GM19455 (cell line): ENCODE data around the gene UGT2B7.
"Not testable (repeated sequence)": the region's sequence is repeated elsewhere in the genome, so short reads cannot be mapped to it uniquely, and the experiment has no call there.

ENCODE experiments used
- ATAC-seq: cut with Tn5 transposase; IDR thresholded peaks from one replicate; pipeline ENCODE4 v1.9.1; 2021; ENCODE audit not compliant: unreplicated experiment

Gene UGT2B7

DNA sequence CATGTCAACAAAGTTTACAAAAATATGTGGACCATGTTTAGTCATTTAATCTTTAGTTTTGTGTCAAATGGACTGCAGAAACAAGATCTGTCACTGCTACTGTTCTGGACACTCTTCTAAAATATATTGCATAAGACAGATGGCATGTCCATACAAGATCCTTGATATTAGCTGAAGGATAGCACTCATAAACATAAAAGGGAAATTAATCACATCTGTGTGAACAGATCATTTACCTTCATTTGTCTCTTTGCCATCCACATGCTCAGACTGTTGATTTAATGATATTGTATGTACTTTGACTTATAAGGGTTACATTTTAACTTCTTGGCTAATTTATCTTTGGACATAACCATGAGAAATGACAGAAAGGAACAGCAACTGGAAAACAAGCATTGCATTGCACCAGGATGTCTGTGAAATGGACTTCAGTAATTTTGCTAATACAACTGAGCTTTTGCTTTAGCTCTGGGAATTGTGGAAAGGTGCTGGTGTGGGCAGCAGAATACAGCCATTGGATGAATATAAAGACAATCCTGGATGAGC lies at the start of gene UGT2B7:
Gene UGT2B7, plus strand, starts transcription at position 364 of the 546 bp plus-strand sequence. Its CDS starts 47 bp downstream, at position 411.
- no peak for ATAC-seq

DNA sequence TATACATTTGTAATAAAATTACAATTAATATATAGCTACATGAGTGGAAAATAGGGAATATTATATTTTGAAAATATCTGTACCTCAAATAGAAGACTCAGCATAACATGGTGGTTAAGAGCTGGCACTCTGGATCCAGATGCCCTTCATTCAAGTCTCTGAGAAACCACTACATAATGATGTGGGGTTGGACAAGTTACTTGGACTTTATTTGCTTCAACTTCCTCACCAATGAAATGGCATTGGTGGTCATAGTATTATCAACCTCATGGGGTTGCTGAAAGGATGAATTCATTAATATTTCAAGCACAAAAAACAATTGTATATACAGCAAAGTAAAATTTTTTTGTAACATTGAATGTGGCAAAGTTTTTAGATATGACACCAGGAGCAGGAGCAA lies 46.4 kb upstream of the UGT2B7 start:
- ATAC-seq: no peak

DNA sequence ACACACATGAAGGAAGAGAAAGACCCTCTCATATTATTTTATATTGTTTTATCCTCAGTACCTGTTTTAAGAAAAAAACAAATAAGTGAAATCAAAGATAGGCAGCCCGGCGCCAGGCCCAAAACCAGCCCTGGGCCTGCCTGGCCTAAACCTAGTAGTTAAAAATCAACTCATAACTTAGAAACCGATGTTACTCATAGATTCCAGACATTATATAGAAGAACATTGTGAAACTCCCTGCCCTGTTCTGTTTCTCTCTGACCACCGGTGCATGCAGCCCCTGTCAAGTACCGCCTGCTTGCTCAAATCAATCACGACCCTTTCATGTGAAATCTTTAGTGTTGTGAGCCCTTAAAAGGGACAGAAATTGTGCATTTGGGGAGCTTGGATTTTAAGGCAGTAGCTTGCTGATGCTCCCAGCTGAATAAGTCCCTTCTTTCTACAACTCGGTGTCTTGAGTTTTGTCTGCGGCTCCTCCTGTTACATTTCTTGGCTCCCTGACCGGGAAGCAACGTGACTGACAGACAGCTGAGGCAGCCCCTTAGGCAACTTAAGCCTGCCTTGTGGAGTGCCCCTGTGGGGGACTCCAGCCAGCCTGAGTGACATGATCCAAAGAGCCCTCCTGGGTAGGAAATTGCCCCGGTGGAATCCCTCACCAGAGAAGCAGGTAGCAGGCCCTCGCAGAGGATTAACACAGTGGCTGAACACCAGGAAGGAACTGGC lies 45.3 kb upstream of the UGT2B7 start:
- ATAC-seq: not testable (repeated sequence)

DNA sequence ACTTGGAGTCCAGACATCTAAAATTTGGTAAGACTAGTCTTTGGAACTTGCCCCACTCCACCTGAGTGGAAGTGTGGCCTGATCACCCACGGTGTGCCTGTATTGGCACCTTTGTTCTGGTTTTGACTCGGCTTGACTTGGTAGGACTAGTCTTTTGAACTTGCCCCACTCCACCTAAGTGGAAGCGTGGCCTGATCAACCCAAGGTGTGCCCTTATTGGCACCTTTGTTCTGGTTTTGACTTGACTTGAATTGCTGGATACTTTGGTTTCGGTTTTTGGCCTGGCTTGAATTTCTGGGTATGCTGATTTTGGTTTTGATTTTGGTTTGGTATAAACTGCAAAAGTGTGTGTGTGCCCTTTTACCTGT lies 44.7 kb upstream of the UGT2B7 start:
- ATAC-seq: no peak

DNA sequence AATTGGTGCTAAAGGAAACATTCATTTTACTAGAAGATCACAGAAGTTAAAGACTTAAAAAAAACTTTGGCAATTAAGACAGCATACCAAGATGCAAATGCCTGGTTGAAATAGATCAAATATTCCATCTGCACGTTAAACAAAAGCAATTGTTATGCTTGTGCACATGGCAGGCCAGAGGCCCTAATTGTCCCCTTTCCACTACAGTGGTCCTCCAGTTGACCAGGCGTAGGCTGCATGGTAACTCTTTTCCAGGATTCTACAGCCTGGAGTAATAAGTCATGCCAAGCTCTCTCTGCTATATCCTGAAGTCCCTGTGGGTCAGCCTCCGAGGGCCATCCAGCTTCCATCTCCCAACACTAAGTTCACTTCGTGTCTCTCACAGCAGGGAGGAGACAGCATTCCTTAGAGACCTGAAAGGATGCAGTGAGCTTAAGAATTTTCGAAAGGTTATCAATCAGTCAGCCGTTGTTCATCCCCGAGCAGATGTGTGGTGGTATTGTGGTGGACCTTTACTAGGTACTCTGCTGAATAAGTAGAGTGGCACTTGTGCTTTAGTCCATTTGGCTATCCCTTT lies 42.9 kb upstream of the UGT2B7 start:
- not testable (repeated sequence) for ATAC-seq

DNA sequence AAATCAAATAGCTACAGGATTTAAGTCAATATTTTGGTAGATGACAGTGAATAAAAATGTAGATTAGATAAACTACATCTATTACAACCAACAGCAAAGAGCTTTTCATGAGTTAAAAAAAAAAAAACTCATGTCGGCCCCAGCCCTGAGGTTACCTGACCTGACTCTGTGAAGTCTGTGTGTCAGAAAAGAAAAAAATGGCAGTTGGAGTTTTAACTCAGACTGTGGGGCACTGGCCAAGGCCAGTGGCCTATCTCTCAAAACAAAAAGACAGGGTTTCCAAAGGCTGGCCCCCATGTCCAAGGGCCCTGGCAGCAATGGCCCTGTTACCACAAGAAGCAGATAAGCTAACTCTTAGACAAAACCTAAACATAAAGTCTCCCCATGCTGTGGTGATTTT lies 42.2 kb upstream of the UGT2B7 start:
- not testable (repeated sequence) for ATAC-seq

DNA sequence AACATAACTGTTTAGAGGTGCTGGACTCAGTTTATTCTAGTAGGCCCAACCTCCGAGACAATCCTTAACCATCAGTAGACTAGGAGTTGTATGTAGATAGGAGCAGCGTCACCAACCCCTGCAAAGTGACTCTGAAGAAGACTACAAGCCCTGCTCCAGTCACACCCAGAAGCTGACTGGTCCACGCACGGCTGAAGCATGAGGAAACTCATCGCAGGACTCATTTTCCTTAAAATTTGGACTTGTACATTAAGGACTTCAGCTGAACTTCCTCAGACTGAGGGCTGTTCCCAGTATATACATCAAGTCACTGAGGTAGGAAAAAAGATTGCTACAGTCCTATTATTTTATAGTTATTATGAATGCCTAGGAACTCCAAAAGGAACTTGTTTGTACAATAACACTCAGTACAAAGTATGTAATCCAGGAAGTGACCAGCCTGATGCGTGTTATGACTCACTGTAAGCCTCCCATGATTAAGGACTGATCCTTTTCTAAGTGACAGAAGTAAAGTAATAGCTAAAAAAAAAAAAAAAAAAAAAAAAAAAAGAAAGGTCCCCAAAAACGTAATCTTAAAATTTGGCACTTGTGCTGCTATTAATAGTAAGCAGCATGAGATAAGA lies 41.6 kb upstream of the UGT2B7 start:
- ATAC-seq: no peak

DNA sequence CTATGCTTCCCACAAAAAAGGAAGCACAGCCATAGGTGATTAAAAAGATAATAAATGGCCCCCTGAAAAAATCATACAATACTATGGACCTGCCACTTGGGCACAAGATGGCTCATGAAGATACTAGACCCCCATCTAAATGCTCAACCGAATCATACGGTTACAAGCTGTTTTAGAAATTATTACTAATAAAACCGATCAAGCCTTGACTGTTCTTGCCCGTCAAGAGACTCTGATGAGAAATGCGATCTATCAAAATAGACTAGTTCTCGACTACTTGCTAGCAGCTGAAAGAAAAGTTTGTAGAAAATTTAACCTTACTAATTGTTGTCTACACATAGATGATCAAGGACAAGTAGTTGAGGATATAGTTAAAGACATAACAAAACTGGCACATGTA lies 40.1 kb upstream of the UGT2B7 start:
- ATAC-seq: no peak

DNA sequence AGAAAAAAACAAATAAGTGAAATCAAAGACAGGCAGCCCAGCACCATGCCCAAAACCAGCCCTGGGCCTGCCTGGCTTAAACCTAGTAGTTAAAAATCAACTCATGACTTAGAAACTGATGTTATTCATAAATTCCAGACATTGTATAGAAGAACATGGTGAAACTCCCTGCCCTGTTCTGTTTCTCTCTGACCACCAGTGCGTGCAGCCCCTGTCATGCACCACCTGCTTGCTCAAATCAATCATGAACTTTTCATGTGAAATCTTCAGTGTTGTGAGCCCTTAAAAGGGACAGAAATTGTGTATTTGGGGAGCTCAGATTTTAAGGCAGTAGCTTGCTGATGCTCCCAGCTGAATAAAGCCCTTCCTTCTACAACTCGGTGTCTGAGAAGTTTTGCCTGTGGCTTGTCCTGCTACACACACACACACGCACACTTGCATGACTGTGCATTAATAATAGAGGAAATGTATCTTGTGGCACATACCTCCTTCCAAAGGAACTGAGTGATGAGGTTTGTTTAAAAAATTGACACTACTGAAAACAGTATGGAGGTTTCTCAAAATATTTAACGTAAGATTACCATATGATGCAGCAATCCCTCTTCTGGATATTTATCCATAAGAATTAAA lies 39.2 kb upstream of the UGT2B7 start:
- ATAC-seq: no peak

DNA sequence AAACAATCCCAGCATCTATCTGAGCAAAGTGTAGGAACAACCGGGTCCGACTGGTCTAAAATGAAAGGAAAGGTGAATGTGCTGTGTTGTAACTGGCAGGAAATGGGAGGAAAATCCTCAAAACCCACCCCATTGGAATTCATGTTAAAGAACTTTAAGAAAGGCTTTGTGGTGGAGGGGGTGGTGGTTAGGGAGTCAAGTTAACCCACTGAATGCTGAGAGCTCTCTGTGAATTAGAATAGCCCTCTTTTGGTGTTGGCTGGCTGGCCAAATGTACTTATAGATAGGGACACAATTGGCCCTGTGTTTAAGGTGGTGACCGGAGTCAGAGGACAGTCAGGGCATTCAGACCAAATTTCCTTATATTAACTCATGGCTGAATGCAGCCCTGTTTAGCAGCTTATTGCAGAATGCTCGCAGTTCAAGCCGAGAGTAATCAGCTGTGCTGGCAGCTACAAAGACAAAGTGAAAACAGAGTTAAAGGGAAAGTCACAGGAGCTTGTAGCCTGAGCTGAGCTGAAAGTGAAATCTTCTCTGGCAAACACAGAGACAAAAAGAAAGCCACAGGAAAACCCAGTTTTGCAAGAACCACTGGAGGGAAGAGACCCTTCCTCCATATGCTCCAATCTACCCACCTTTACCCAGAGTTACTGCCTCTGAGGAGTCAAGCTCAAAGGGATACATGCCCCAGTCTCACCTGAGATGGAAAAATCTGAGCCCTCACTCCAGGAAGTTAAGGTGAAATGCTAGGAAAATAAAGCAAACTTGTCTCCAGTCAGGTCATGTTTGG lies 38.5 kb upstream of the UGT2B7 start:
- ATAC-seq: peak; percentile 65

DNA sequence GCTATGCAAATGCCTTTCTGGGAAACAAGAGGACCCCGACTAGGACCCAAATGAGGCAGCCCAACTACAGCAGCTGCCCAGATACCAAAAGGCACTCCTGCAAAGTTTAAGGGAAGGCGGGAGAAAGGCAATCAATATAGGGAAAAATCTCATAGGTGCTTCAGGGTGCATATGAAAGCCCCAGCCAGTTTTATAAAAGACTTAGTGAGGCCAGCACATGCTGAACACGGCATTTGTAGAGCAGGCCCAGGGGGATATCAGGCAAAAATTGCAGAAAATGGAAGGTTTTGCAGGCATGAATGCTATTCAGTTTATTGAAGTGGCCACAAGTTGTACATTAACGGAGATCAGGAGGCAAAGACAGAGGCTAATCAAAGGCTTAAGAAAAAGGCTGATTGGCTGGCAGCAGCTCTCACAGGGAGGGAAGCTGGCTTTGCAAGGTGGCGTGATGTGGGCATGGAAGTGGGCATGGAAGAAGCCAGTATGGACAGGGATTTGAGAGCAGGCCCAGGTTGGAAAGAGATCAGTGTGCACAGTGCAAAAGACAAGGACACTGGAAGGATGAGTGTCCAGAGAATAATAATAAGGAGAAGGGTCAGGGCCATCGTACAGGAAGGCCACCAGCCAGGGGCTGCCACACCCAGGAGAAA lies 37.7 kb upstream of the UGT2B7 start:
- ATAC-seq: no peak

DNA sequence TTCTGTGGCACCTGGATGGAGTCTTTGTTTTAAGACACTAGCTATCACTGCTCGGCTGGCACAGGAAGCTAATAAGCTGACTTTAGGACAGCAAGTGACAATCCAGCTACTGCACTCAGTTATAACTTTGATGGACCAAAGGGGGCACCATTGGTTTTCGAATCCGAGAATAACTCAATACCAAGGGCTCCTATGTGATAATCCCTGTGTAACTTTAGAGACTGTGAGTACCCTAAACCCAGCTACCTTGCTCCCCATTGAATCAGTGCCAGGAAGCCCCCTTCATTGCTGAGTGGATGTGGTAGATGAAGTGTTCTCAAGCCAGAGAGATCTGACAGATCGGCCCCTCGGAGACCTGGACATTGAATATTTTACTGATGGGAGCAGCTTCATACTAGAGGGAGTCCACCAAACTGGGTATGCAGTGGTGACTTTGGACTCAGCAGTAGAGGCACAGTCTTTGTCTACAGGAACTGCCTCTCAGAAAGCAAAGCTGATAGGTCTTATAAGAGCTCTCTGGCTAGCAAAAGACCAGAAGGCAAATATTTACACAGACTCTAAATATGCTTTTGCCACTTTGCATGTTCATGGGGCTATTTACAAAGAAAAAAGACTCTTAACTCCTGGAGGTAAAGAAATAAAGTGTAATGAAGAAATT lies 35.5 kb upstream of the UGT2B7 start:
- no peak for ATAC-seq

DNA sequence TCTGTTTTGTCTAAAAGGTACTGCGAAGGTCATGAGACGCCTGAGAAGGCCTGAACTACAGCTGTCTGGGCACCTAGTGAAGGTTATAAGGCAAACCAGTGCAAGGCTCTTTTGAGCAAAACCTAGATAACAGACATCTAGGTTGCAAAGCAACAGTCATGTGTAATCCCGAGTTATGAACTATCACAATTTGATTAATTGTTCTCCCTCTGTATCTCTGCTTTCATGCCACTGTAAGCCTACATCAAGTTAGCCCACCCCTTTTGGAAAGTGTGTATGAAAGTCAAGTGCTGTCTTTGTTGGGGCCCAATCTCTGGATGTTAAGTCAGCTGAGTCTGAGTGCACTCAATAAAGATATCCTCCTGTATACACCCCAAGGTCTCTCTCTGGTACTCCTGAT lies 31.9 kb upstream of the UGT2B7 start:
- no peak for ATAC-seq

DNA sequence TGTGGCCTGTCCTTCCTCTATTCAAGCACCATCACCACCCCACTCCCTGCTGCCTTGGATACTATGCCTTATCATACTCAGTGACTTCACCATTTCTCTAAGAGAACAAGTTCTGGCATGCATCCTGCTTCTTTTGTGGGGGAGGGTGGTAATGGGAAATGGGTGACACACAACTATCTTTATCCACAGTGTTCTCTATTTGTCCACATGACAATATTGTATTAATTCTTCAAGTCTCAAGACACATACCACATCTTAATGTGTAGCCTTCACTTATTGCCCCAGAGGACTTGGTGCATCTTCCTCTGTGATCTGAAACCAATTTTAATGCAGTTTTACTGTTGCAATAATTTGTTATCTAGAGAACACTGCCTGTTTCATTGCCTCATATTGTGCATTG lies 29.3 kb upstream of the UGT2B7 start:
- ATAC-seq: no peak

DNA sequence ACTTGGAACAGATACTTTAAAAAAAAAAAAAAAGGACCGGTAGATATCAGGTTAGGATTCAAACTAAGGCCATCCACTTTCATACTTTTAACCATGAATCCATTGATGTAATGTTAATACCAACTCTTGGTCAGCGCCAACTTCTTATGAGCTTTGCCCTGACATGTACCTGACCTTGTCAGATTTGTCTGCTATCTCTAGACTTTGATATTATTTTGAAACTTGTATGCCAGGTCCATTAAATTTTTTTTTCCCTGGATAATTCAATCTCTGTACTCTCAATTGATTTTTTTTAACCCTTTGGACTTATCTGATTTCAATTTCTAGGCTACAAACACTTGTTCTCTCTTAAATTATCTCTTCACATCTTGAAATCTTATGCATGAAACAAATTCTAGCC lies 27.2 kb upstream of the UGT2B7 start:
- no peak for ATAC-seq

DNA sequence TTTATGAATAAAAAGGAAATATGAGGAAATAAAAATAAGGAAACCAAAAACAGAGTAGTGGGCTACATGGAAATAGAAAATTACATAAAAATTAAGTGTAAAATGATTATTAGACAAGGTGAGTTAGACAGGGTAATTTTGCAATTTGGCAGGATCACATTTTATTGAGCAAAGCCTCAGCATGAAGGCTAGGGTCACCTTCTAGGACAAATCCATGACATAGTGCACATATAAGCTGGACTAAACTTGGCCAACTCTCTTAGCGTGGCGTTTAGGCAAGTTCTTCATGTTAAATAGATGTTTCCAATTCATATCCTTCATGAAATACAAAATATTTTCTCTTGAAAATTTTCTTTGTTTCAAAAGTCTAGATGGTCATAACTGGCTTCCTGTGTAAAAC lies 25.7 kb upstream of the UGT2B7 start:
- no peak for ATAC-seq

DNA sequence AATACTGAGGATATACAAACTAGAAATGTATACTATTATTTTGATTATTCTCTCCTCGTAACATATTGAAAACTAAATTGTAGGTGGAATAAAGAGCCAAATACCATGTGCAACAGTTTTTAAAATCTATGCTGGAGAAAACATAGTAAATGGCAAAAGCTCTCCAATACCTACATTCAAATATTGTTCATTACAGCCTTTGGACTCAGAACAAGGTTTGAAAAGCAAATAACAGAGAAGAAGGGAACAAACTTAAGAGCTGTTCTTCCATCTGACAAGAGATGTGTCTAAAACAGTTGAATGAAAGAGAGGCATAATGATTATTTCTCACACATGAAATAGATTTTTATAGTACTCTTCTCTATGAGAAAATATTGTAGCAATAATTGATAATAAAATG lies 25.0 kb upstream of the UGT2B7 start:
- ATAC-seq: no peak

DNA sequence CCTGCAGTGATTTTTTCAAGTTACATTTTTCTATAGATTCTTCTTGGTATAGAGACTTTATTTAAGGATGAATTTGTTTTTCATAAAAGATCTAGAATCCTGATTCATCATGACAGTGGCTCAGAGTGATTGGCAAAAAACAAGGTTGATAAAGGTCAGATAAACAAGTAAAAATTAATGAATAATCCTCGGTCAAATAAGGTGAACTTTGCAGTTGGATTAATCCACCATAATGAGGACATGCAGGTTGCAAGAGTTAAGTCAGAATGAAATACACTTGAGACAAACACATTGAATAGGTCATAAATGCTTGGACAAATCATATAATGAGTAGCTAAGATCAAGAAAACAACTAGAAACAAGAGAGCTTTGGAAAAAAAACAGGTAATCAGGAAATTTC lies 22.9 kb upstream of the UGT2B7 start:
- no peak for ATAC-seq

DNA sequence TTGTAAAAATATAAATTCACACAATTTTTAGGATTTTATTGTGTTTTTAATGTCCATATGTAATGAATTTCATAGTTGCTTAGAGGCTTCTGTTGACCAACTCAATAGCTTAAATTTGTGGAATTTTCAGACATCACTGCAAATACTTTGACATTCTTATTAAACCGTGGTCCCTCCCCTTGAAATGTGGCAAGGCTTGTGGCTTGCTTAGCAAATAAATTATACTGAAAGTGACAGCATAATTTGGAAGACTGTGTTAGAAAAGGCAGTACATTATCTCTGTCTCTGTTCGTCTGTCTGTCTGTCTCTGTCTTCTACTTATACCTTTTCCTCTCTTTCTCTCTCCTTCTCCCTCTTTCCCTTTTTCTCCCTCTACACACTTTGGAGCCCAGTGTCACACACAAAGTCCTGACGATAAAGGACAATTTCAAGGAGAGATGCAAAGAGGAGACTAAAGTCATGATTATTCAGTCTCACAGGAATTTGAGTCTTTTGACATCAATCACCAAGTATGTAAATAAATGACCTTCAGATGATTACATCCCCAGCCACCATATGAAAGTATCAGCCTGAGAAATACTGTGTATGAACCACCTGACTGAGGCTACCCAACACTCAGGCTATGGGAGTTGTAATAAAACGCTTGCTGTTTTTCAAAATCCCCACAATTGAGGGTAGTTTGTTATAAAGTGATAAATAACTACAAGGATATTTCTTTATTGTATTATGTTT lies 21.0 kb upstream of the UGT2B7 start:
- no peak for ATAC-seq
